Endothelial cell of umbilical vein (primary cell): ENCODE measurements around the gene VPS13A. TPM values are rescaled to one million over a fixed set of nuclear protein-coding genes. Genes with fewer than 3 reads are reported as not detected.

ENCODE experiments used
- BruUV-seq: library from RNA; stranded (reverse); fragments of 400-500 nt; replicated peaks from 2 replicates; lab custom pipeline; 2021; lab: Mats Ljungman, UMichigan
- CTCF ChIA-PET: fragments of 300-600, 350-600 bp; sonication (Branson Sonifier 250); formaldehyde crosslinking; loops from one replicate; lab custom pipeline; 2021; ENCODE audit warnings: antibody characterized with exemption, inconsistent platforms; lab: Charles Lee
- POLR2A ChIA-PET: fragments of 300-600, 350-600 bp; sonication (Branson Sonifier 250); formaldehyde crosslinking; loops from one replicate; lab custom pipeline; 2021; ENCODE audit warnings: antibody characterized with exemption, inconsistent platforms; lab: Charles Lee
- DNase-seq: peaks from one replicate; pipeline ENCODE4 v3.0.0-alpha.2; 2011; ENCODE audit warnings: low read depth, low spot score
- FAIRE-seq: peaks from 2 replicates; lab custom pipeline; 2011; peaks lifted over from hg19 to GRCh38; lab: Jason Lieb, UNC
- H2AFZ ChIP-seq: 2 replicates; pipeline ENCODE4 v1.6.0; 2012; ENCODE audit warnings: low read depth, low read length, control low read depth, inconsistent platforms
- H3K27ac ChIP-seq: 2 replicates; pipeline ENCODE4 v1.5.1; 2011; ENCODE audit warnings: low read depth, mild to moderate bottlenecking, control low read depth, low read length, moderate library complexity; ENCODE audit not compliant: insufficient read depth
- H3K27me3 ChIP-seq, 2 experiments: 2 replicates each; pipeline versions ENCODE4 v1.6.0 to v1.6.1; 2011; ENCODE audit warnings: low read length in 2 of 2, mixed read lengths in 1 of 2; ENCODE audit not compliant: control insufficient read depth in 2 of 2, insufficient read depth in 2 of 2
- H3K36me3 ChIP-seq, 2 experiments: 2 replicates in 1 of 2; 3 replicates in 1 of 2; pipeline ENCODE4 v1.5.1; 2011; ENCODE audit warnings: low read length in 2 of 2, mild to moderate bottlenecking in 1 of 2, moderate library complexity in 1 of 2; ENCODE audit not compliant: control insufficient read depth in 2 of 2, insufficient read depth in 2 of 2; ENCODE audit errors: extremely low read depth in 1 of 2
- H3K4me1 ChIP-seq: 3 replicates; pipeline ENCODE4 v1.5.1; 2011; ENCODE audit warnings: mild to moderate bottlenecking, low read length; ENCODE audit not compliant: control insufficient read depth, insufficient read depth; ENCODE audit errors: extremely low read depth
- H3K4me2 ChIP-seq: 2 replicates; pipeline ENCODE4 v1.6.1; 2011; ENCODE audit warnings: low read length, control low read depth, mixed read lengths; ENCODE audit not compliant: insufficient read depth
- H3K4me3 ChIP-seq, 3 experiments: fragments of 200-600 bp in 1 of 3; sonication (generic), shearing (Covaris generic) in 1 of 3; replicated peaks in 1 of 3; 2 replicates each; pipeline ENCODE4 v1.5.1; 2011 to 2016; ENCODE audit warnings: control low read depth in 3 of 3, low read length in 3 of 3, mild to moderate bottlenecking in 2 of 3, inconsistent platforms in 1 of 3, low read depth in 1 of 3, moderate library complexity in 1 of 3; ENCODE audit not compliant: insufficient read depth in 1 of 3
- H3K79me2 ChIP-seq: 2 replicates; pipeline ENCODE4 v1.6.0; 2012; ENCODE audit warnings: low read length, inconsistent platforms; ENCODE audit not compliant: control insufficient read depth, insufficient read depth
- H3K9ac ChIP-seq: replicated peaks from 2 replicates; pipeline ENCODE3; 2011; ENCODE audit warnings: low read length, control low read depth; ENCODE audit not compliant: insufficient read depth; ENCODE audit errors: extremely low read depth
- H3K9me1 ChIP-seq: replicated peaks from 3 replicates; pipeline ENCODE4 v1.6.0; 2011; ENCODE audit warnings: mild to moderate bottlenecking, low read length; ENCODE audit not compliant: control insufficient read depth, insufficient read depth; ENCODE audit errors: extremely low read depth
- H3K9me3 ChIP-seq: replicated peaks from 2 replicates; pipeline ENCODE4 v1.5.1; 2012; ENCODE audit warnings: low read length, inconsistent platforms; ENCODE audit not compliant: control insufficient read depth, insufficient read depth
- H4K20me1 ChIP-seq: replicated peaks from 2 replicates; pipeline ENCODE3; 2011; ENCODE audit warnings: mild to moderate bottlenecking, low read length; ENCODE audit not compliant: control insufficient read depth, insufficient read depth; ENCODE audit errors: extremely low read depth
- CTCF ChIP-seq, 2 donors: IDR thresholded peaks; 1 replicate in 1 of 2; 2 replicates in 1 of 2; pipeline ENCODE4 v1.5.1; 2011; ENCODE audit warnings: low read length in 2 of 2, mild to moderate bottlenecking in 2 of 2, moderate library complexity in 2 of 2, control low read depth in 1 of 2, inconsistent platforms in 1 of 2, low read depth in 1 of 2; ENCODE audit not compliant: insufficient read depth in 1 of 2; ENCODE audit errors: extremely low read depth in 1 of 2
- GATA2 ChIP-seq: IDR thresholded peaks from 2 replicates; pipeline ENCODE4 v1.7.0; 2011; ENCODE audit warnings: low read depth, mild to moderate bottlenecking, moderate library complexity, mixed read lengths, low read length; ENCODE audit not compliant: insufficient read length, insufficient read depth
- JUN ChIP-seq: IDR thresholded peaks from 2 replicates; pipeline ENCODE4 v1.6.1; 2011; ENCODE audit warnings: borderline replicate concordance, low read depth; ENCODE audit not compliant: insufficient read length, insufficient read depth
- MAX ChIP-seq: IDR thresholded peaks from 2 replicates; pipeline ENCODE4 v1.6.1; 2011; ENCODE audit not compliant: insufficient read depth, insufficient read length
- MYC ChIP-seq: IDR thresholded peaks from one replicate; pipeline ENCODE4 v1.6.1; 2011; ENCODE audit warnings: mild to moderate bottlenecking, low read depth, low read length
- POLR2A ChIP-seq: IDR thresholded peaks from 2 replicates; pipeline ENCODE4 v1.6.1; 2012; ENCODE audit warnings: low read depth, mild to moderate bottlenecking, control low read depth, low read length
- POLR2AphosphoS5 ChIP-seq: IDR thresholded peaks from 2 replicates; pipeline ENCODE4 v1.6.1; 2012; ENCODE audit warnings: low read depth, mild to moderate bottlenecking, control low read depth, low read length, moderate library complexity; ENCODE audit not compliant: insufficient read depth
- dilution Hi-C: fragments of 300-500 bp; cut with MboI; formaldehyde crosslinking; loops from one replicate; pipeline ENCODE4 v1.15.0; 2019; ENCODE audit warnings: low sequenced_read_pairs; ENCODE audit not compliant: extremely low pct_ligation_motif_present
- intact Hi-C: fragments of 100-400 bp; cut with micrococcal nuclease; formaldehyde crosslinking; loops from one replicate; pipeline ENCODE4 v1.10.0; 2022
- polyA plus RNA-seq, 4 experiments: library from polyadenylated mRNA; depleted of rRNA in 3 of 4; stranded (reverse) in 3 of 4; unstranded in 1 of 4; fragments of >200 nt; gene quantifications; 2 replicates each; pipeline versions ENCODE4 v1.2.1 to v1.2.3, GENCODE V29; 2011 to 2012; ENCODE audit warnings: missing spikeins in 1 of 4
- total RNA-seq: library from RNA; stranded (reverse); gene quantifications from 2 replicates; pipeline ENCODE4 v1.2.3, GENCODE V29; 2021

The VPS13A gene
- total and polyA plus RNA-seq, 2 donors (not counting 3 experiments of a cell fraction or from before 2014, with no cell fraction given), result 4.7 to 33.3 TPM

GRCh38 chr9:77402286-77402685 is 225.0 kb downstream of the VPS13A start:
- no peaks in the 10 kb centered on the region for H4K20me1 ChIP-seq
- intact Hi-C loops, result no loop called here
- TF ChIP-seq POLR2A, result no peak
- TF ChIP-seq JUN, result no peak
- TF ChIP-seq POLR2AphosphoS5, result no peak
- no peak for TF ChIP-seq CTCF (IDR thresholded peaks at IDR 0.05; ENCODE audit: extremely low read depth in 1 of 2, insufficient read depth in 1 of 2, low read depth in 1 of 2, low read length in 2 of 2)
- no peak for TF ChIP-seq MYC
- TF ChIP-seq MAX, result no peak
- H3K4me2 ChIP-seq, result no peak overlapping the region
- no peak overlapping the region for H3K27ac ChIP-seq
- ChIA-PET POLR2A (no interaction called here), CTCF (interaction anchor here (0.8 to 1.5 kb wide), 2 partner anchors 12 to 16 kb away, joined by 4 read pairs; no protein-coding TSS in a partner anchor)
- no peaks in the 10 kb centered on the region for H3K79me2 ChIP-seq
- no TSS peak for BruUV-seq
- no peaks in the 10 kb centered on the region for H3K27me3 ChIP-seq
- no peak overlapping the region for H3K4me3 ChIP-seq
- FAIRE-seq, result no peak
- no peaks in the 10 kb centered on the region for H3K9me3 ChIP-seq
- no peak overlapping the region for H3K9ac ChIP-seq
- peaks cover 7% of the 10 kb centered on the region for H3K4me1 ChIP-seq
- no peaks in the 10 kb centered on the region for H3K9me1 ChIP-seq
- dilution Hi-C loops, result no loop called here
- H3K36me3 ChIP-seq, result no peaks in the 10 kb centered on the region
- no peak overlapping the region for H2AFZ ChIP-seq
- DNase-seq, result no peak

- ChIA-PET POLR2A (no interaction called here), CTCF (interaction anchor here (1.5 kb wide), 1 partner anchor 13 kb away, joined by 4 read pairs; no protein-coding TSS in a partner anchor)
- H3K9me3 ChIP-seq, result no peaks in the 10 kb centered on the region
- no peak overlapping the region for H3K27ac ChIP-seq
- FAIRE-seq, result no peak
- intact Hi-C loops, result no loop called here
- H3K9me1 ChIP-seq, result no peaks in the 10 kb centered on the region
- dilution Hi-C loops, result no loop called here
- H4K20me1 ChIP-seq, result no peaks in the 10 kb centered on the region
- no peaks in the 10 kb centered on the region for H3K27me3 ChIP-seq
- H3K36me3 ChIP-seq, result no peaks in the 10 kb centered on the region
- no peak overlapping the region for H3K4me2 ChIP-seq
- no peak overlapping the region for H3K9ac ChIP-seq
- peaks cover 6% of the 10 kb centered on the region for H3K4me1 ChIP-seq
- H3K79me2 ChIP-seq, result no peaks in the 10 kb centered on the region
- BruUV-seq, result no TSS peak
- TF ChIP-seq POLR2AphosphoS5 (no peak), CTCF (IDR thresholded peaks at IDR 0.05; ENCODE audit: extremely low read depth in 1 of 2, insufficient read depth in 1 of 2, low read depth in 1 of 2, low read length in 2 of 2) (no peak), MAX (no peak), GATA2 (no peak)
- no peak overlapping the region for H2AFZ ChIP-seq
- no peak overlapping the region for H3K4me3 ChIP-seq
- no peak for DNase-seq
Measured at GRCh38 chr9:77403239-77403638, 225.9 kb downstream of the VPS13A start.
